A549 (cell line): ENCODE measurements around the gene NCAPD2. TPM values are rescaled to one million over a fixed set of nuclear protein-coding genes. Genes with fewer than 3 reads are reported as not detected.
"Not testable (repeated sequence)": the region's sequence is repeated elsewhere in the genome, so short reads cannot be mapped to it uniquely, and the experiment has no call there.

Experiments
- ATAC-seq, 2 experiments: fragments of 200-7000 bp in 1 of 2; fragments of >200 bp in 1 of 2; cut with Nextera tagmentation in 1 of 2; cut with Tn5 transposase in 1 of 2; 3 replicates each; pipeline versions ENCODE4 v1.8.0 to v1.9.1; 2018 to 2020; ENCODE audit warnings: mild to moderate bottlenecking in 1 of 2, moderate library complexity in 1 of 2
- CTCF ChIA-PET: fragments of 300-600 bp; sonication (Branson Sonifier 250); formaldehyde crosslinking; extraction: SDS; loops from one replicate; lab custom pipeline; 2021; ENCODE audit warnings: antibody characterized with exemption, inconsistent platforms; lab: Yijun Ruan, JAX
- POLR2A ChIA-PET: fragments of 350-600 bp; formaldehyde crosslinking; extraction: SDS; loops from one replicate; lab custom pipeline; 2021; ENCODE audit warnings: antibody characterized with exemption, inconsistent platforms; lab: Yijun Ruan, JAX
- DNase-seq, 2 experiments: peaks; one replicate each; pipeline versions ENCODE4 v3.0.0 to v3.0.0-alpha.2; 2011 to 2016; ENCODE audit warnings: low read depth in 1 of 2, low spot score in 1 of 2
- FAIRE-seq: peaks from 2 replicates; lab custom pipeline; 2011; peaks lifted over from hg19 to GRCh38; lab: Jason Lieb, UNC
- H3K27ac ChIP-seq, 2 experiments: fragments of >200 bp; sonication (Bioruptor Twin); formaldehyde crosslinking; 3 replicates each; pipeline ENCODE4 v1.5.1; 2016 to 2017
- H3K4me1 ChIP-seq: fragments of >200 bp; sonication (Bioruptor Twin); formaldehyde crosslinking; 3 replicates; pipeline ENCODE4 v1.6.1; 2016
- H3K4me2 ChIP-seq: fragments of >200 bp; sonication (Bioruptor Twin); formaldehyde crosslinking; 3 replicates; pipeline ENCODE4 v1.6.1; 2016
- H3K4me3 ChIP-seq: fragments of >200 bp; sonication (Bioruptor Twin); formaldehyde crosslinking; 3 replicates; pipeline ENCODE4 v1.5.1; 2016
- H3K9me3 ChIP-seq: fragments of >200 bp; sonication (Bioruptor Twin); formaldehyde crosslinking; 3 replicates; pipeline ENCODE4 v1.6.1; 2016
- BHLHE40 ChIP-seq: IDR thresholded peaks from 2 replicates; pipeline ENCODE4 v1.6.1; 2012; ENCODE audit warnings: low read depth, low read length, inconsistent platforms
- CBX8 ChIP-seq: fragments of 200-600 bp; sonication (generic); IDR thresholded peaks from 2 replicates; pipeline ENCODE4 v1.6.1; 2016
- CEBPB ChIP-seq, 2 experiments: fragments of >200 bp in 1 of 2; sonication (Bioruptor Twin) in 1 of 2; formaldehyde crosslinking in 1 of 2; IDR thresholded peaks; 2 replicates each; pipeline ENCODE4 v1.6.1; 2012 to 2016
- CHD4 ChIP-seq: fragments of 200-600 bp; sonication (generic); IDR thresholded peaks from 2 replicates; pipeline ENCODE4 v1.6.1; 2016; ENCODE audit warnings: antibody characterized with exemption, mild to moderate bottlenecking, borderline replicate concordance
- ESRRA ChIP-seq: fragments of 150-350 bp; IDR thresholded peaks from 2 replicates; pipeline ENCODE4 v1.6.1; 2014; ENCODE audit warnings: mild to moderate bottlenecking, low read length, borderline replicate concordance
- FOXS1 ChIP-seq: fragments of 250-450 bp; sonication (Bioruptor Pico); IDR thresholded peaks from 2 replicates; pipeline ENCODE4 v1.5.0; 2020; ENCODE audit warnings: mild to moderate bottlenecking, moderate library complexity
- HOXA7 ChIP-seq: fragments of 250-450 bp; sonication (Bioruptor Pico); IDR thresholded peaks from 2 replicates; pipeline ENCODE4 v1.5.0; 2020; ENCODE audit warnings: mild to moderate bottlenecking, moderate library complexity
- HOXB5 ChIP-seq: fragments of 250-450 bp; sonication (Bioruptor Pico); IDR thresholded peaks from 2 replicates; pipeline ENCODE4 v1.5.0; 2020; ENCODE audit warnings: mild to moderate bottlenecking, moderate library complexity
- KDM5A ChIP-seq: fragments of 200-600 bp; sonication (generic); IDR thresholded peaks from 2 replicates; pipeline ENCODE4 v1.6.1; 2016; ENCODE audit warnings: antibody characterized with exemption, mild to moderate bottlenecking
- MAFK ChIP-seq: fragments of 450-650 bp; IDR thresholded peaks from 2 replicates; pipeline ENCODE4 v1.6.1; 2014; ENCODE audit not compliant: partially characterized antibody
- MYC ChIP-seq: IDR thresholded peaks from 2 replicates; pipeline ENCODE4 v1.6.1; 2012; ENCODE audit warnings: mild to moderate bottlenecking, inconsistent platforms, low read length, improper control_type of control experiment, borderline replicate concordance
- RCOR1 ChIP-seq: fragments of 150-350 bp; IDR thresholded peaks from 2 replicates; pipeline ENCODE4 v1.6.1; 2014; ENCODE audit warnings: antibody characterized with exemption, low read length, low read depth
- RFX5 ChIP-seq: fragments of 450-650 bp; IDR thresholded peaks from 2 replicates; pipeline ENCODE4 v1.7.1; 2014; ENCODE audit warnings: antibody characterized with exemption, mild to moderate bottlenecking, moderate library complexity
- TFCP2L1 ChIP-seq: fragments of 250-450 bp; sonication (Bioruptor Pico); IDR thresholded peaks from 2 replicates; pipeline ENCODE4 v1.5.0; 2021; ENCODE audit warnings: mild to moderate bottlenecking
- ZNF302 ChIP-seq: fragments of 250-450 bp; sonication (Bioruptor Pico); IDR thresholded peaks from 2 replicates; pipeline ENCODE4 v1.9.0; 2021; ENCODE audit warnings: inconsistent platforms, mild to moderate bottlenecking, moderate library complexity
- WGBS: methylation state at CpG from one replicate; pipeline ENCODE4 v1.1.6; 2017; ENCODE audit errors: missing lambda C conversion rate; 5-methylcytosine and 5-hydroxymethylcytosine counted together
- polyA plus RNA-seq, 4 experiments: library from polyadenylated mRNA; depleted of rRNA in 3 of 4; stranded (reverse); fragments of >200 nt; fragmentation: RNase III in 1 of 4; extraction: RNeasy Plus Mini Kit Qiagen cat#74134 plus additional on column Dnase treatment in 1 of 4; gene quantifications; 2 replicates in 3 of 4; 3 replicates in 1 of 4; pipeline ENCODE4 v1.2.3, GENCODE V29; 2011 to 2017
- TF ChIP-seq, protein P1 (sequence below): fragments of 250-450 bp; sonication (Bioruptor Pico); IDR thresholded peaks from 2 replicates; pipeline ENCODE4 v1.5.0; 2020; ENCODE audit warnings: low read depth, mild to moderate bottlenecking, moderate library complexity
- TF ChIP-seq, protein P2 (sequence below): fragments of 150-350 bp; IDR thresholded peaks from 2 replicates; pipeline ENCODE4 v1.6.1; 2014; ENCODE audit warnings: low read depth, mild to moderate bottlenecking, low read length
- TF ChIP-seq, protein P3 (sequence below): IDR thresholded peaks from 2 replicates; pipeline ENCODE4 v1.6.1; 2012; ENCODE audit warnings: low read depth, borderline replicate concordance

NCAPD2 gene
- polyA plus RNA-seq, 2 of the 4 experiments (the other 2 are of a cell fraction): 82.0 to 130 TPM

DNA sequence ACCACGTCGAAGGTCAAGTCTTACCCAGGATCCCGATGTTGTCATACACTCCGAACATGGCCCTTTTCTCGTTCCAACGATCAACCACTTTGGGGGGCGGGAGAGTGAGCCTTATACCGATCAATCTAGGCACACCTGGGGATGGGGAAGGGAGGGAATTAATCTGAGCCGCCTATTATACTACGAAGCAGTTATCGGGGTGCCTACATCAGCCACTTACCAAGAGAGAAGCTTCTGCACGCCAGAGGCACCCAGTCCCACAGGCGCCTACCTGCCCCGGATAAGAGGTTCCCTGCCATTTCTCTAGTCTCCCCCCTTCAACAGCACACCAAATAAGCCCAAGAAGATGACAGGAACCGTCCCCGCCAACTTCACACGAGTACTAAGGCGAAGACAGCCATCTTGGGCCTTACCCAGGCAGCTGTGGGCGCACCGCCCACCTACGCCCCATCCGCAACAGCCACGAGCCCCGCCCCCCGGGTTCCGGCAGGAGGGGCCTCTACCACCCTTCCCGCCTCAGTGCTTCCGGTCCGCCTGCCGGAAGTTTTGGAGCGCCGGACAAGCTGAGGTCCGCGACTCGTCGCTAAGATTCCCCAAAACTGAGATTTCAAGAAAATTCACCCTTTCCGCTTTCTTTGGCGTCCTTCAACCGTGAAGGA, 935 bp upstream of the NCAPD2 start, which contains the start of gene MRPL51 (continued):
- TF ChIP-seq TFCP2L1 (CRISPR knock-in tag): no peak
- TF ChIP-seq MYC: no peak

DNA sequence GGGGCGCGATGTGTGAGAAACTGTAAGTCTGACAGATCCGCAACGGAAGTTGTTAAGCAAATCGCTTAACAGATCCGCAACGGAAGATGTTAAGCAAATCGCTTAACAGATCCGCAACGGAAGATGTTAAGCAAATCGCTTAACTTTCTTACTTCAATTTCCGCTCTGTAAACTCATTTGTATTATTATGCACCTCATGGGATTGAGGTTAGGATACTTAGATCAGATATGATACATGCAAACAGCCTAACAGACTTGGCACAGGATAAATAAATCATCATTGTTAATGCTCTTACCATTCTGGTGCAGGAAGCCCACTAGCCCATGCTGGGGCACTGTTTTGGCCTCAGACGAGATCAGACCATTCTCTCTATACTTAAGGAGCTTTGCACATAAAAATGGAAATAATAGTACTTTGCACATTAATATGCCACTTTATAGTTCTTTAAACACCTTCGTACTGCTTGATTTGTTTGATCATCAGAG, 399 bp downstream of the NCAPD2 start:
- TF ChIP-seq, protein P1, sequence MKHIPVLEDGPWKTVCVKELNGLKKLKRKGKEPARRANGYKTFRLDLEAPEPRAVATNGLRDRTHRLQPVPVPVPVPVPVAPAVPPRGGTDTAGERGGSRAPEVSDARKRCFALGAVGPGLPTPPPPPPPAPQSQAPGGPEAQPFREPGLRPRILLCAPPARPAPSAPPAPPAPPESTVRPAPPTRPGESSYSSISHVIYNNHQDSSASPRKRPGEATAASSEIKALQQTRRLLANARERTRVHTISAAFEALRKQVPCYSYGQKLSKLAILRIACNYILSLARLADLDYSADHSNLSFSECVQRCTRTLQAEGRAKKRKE (CRISPR knock-in tag): no peak
- no peak for TF ChIP-seq CBX8
- no peak for TF ChIP-seq MAFK
- TF ChIP-seq, protein P2, sequence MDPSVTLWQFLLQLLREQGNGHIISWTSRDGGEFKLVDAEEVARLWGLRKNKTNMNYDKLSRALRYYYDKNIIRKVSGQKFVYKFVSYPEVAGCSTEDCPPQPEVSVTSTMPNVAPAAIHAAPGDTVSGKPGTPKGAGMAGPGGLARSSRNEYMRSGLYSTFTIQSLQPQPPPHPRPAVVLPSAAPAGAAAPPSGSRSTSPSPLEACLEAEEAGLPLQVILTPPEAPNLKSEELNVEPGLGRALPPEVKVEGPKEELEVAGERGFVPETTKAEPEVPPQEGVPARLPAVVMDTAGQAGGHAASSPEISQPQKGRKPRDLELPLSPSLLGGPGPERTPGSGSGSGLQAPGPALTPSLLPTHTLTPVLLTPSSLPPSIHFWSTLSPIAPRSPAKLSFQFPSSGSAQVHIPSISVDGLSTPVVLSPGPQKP: no peak
- TF ChIP-seq HOXA7: 0 out of 2 replicates have a peak, but pooled peaks have one; percentile 31
- TF ChIP-seq HOXB5 (CRISPR knock-in tag): no peak
- 0 out of 2 replicates have a peak, but pooled peaks have one; percentile 25 for TF ChIP-seq FOXS1 (CRISPR knock-in tag)
- no peak for TF ChIP-seq RCOR1
- no peak for TF ChIP-seq ESRRA
- TF ChIP-seq CHD4: no peak
- TF ChIP-seq, protein P3, sequence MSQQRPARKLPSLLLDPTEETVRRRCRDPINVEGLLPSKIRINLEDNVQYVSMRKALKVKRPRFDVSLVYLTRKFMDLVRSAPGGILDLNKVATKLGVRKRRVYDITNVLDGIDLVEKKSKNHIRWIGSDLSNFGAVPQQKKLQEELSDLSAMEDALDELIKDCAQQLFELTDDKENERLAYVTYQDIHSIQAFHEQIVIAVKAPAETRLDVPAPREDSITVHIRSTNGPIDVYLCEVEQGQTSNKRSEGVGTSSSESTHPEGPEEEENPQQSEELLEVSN: no peak
- no peak for DNase-seq
- peak; percentile 7 for FAIRE-seq
- H3K4me3 ChIP-seq: peak overlapping the region; percentile 80
- H3K4me1 ChIP-seq: peaks cover 25% of the 10 kb centered on the region
- ChIA-PET CTCF (interaction anchor here (0.9 to 2.1 kb wide), 2 partner anchors 18 to 45 kb away, joined by 3 to 7 read pairs; no protein-coding TSS in a partner anchor), POLR2A (interaction anchor here (0.8 to 1.8 kb wide), 3 partner anchors 23 to 41 kb away, joined by 3 to 39 read pairs (median 4); partner anchors contain the start of genes GAPDH and VAMP1)
- peak overlapping the region; percentile 65 to 80 for H3K27ac ChIP-seq
- ATAC-seq: no peak
- H3K4me2 ChIP-seq: peak overlapping the region; percentile 80
- H3K9me3 ChIP-seq: no peaks in the 10 kb centered on the region
- WGBS: under 1% methylated on average over 14 of the region's 14 CpGs

DNA sequence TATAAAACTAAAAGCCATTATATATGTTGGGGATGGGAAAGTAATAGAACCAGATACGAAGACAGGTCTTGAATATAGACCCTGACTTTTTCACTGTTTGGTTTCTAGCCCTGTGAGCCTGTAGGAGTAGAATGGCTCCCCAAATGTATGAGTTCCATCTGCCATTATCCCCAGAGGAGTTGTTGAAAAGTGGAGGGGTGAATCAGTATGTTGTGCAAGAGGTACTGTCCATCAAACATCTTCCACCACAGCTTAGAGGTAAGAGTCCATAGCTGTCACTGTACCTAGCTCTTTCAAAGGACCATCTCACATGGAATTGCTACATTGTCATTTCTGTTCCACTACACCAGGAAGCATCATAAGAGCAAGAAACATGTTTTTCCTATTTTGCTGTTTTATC, 1.1 kb downstream of the NCAPD2 start:
- no peak for TF ChIP-seq BHLHE40
- no peak for TF ChIP-seq RFX5
- peak in 1 of 2 experiments; percentile 65; a peak in 1 of 4 replicates for TF ChIP-seq CEBPB (IDR thresholded peaks at IDR 0.05)
- TF ChIP-seq KDM5A: no peak
- TF ChIP-seq, protein P2: no peak
- TF ChIP-seq MYC: no peak
- no peak for TF ChIP-seq ZNF302 (CRISPR knock-in tag)
- TF ChIP-seq, protein P3: no peak
- TF ChIP-seq, all 56 proteins: peak for 1
- ChIA-PET POLR2A (interaction anchor here (0.8 to 0.9 kb wide), 2 partner anchors 24 to 39 kb away, joined by 3 to 4 read pairs; partner anchors contain the start of genes GAPDH and VAMP1), CTCF (interaction anchor here (0.9 to 2.1 kb wide), 3 partner anchors 18 to 44 kb away, joined by 3 to 8 read pairs (median 7); no protein-coding TSS in a partner anchor)
- no peak for ATAC-seq
- H3K9me3 ChIP-seq: no peaks in the 10 kb centered on the region
- DNase-seq: no peak
- H3K4me1 ChIP-seq: peaks cover 25% of the 10 kb centered on the region
- H3K4me3 ChIP-seq: peak overlapping the region; percentile 80
- H3K27ac ChIP-seq: peak overlapping the region; percentile 65 to 80; a peak in 5 of 6 replicates
- WGBS: 77% methylated on average over 1 of the region's 1 CpG
- H3K4me2 ChIP-seq: peak overlapping the region; percentile 80
- FAIRE-seq: no peak

DNA sequence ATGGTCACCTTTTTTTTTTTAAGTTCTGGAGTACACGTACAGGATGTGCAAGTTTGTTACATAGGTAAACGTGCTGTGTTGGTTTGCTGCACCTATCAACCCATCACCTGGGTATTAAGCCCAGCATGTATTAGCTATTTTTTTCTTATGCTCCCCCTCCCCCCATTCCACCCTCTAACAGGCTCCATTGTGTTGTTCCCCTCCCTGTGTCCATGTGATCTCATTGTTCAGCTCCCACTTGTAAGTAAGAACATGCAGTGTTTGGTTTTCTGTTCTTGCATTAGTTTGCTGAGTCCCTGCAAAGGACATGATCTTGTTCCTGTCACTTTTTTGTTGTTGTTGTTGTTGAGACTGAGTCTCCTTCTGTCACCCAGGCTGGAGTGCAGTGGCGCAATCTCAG, 3.4 kb downstream of the NCAPD2 start:
- DNase-seq, FAIRE-seq, H3K9me3 ChIP-seq, H3K4me2 ChIP-seq, H3K4me3 ChIP-seq, POLR2A ChIA-PET, ATAC-seq, H3K27ac ChIP-seq: not testable (repeated sequence)
- WGBS: 92% methylated on average over 3 of the region's 3 CpGs
- H3K4me1 ChIP-seq: peaks cover 19% of the 10 kb centered on the region
- CTCF ChIA-PET: interaction anchor here (0.6 to 2.0 kb wide), 5 partner anchors 25 to 42 kb away, joined by 3 to 4 read pairs (median 3); no protein-coding TSS in a partner anchor
